HL-60 (cell line): ENCODE data around the gene SARNP.

Experiments
- DNase-seq, 2 experiments: peaks; one replicate each; pipeline ENCODE4 v3.0.0-alpha.2; 2010 to 2020; ENCODE audit warnings: low read depth in 1 of 2, low spot score in 1 of 2
- H3K27ac ChIP-seq: fragments of 250-450 bp; sonication (Bioruptor Pico); replicated peaks from 2 replicates; pipeline ENCODE4 v1.5.1; 2020; ENCODE audit warnings: mild to moderate bottlenecking, moderate library complexity
- H3K27me3 ChIP-seq: fragments of 250-450 bp; sonication (Bioruptor Pico); 2 replicates; pipeline ENCODE4 v1.5.1; 2021; ENCODE audit warnings: mild to moderate bottlenecking, moderate library complexity; ENCODE audit not compliant: insufficient read depth, poor library complexity, severe bottlenecking
- H3K4me3 ChIP-seq: replicated peaks from 2 replicates; pipeline ENCODE4 v1.5.1; 2011; ENCODE audit warnings: mild to moderate bottlenecking, control low read depth, low read length; ENCODE audit not compliant: insufficient read depth
- CTCF ChIP-seq: IDR thresholded peaks from one replicate; pipeline ENCODE4 v1.5.1; 2011; ENCODE audit warnings: low read length, control low read depth, inconsistent platforms; ENCODE audit not compliant: insufficient read depth
- GABPA ChIP-seq: IDR thresholded peaks from 2 replicates; pipeline ENCODE4 v1.6.1; 2012; ENCODE audit warnings: low read depth
- POLR2AphosphoS5 ChIP-seq: IDR thresholded peaks from 2 replicates; pipeline ENCODE4 v1.6.1; 2012; ENCODE audit warnings: low read depth
- REST ChIP-seq: IDR thresholded peaks from 2 replicates; pipeline ENCODE4 v1.6.1; 2012; ENCODE audit warnings: low read depth; ENCODE audit not compliant: insufficient replicate concordance
- SPI1 ChIP-seq: IDR thresholded peaks from 2 replicates; pipeline ENCODE4 v1.6.1; 2012; ENCODE audit warnings: low read depth, mild to moderate bottlenecking, borderline replicate concordance

The SARNP gene

GRCh38 chr12:55795950-55796349 lies 21.6 kb downstream of the SARNP start:
- no peak for TF ChIP-seq CTCF
- TF ChIP-seq GABPA = no peak
- TF ChIP-seq POLR2AphosphoS5 = no peak
- H3K4me3 ChIP-seq = no peak overlapping the region
- DNase-seq = no peak
- H3K27ac ChIP-seq = no peak overlapping the region
- H3K27me3 ChIP-seq = no peaks in the 10 kb centered on the region

- no peak for DNase-seq
- no peak overlapping the region for H3K4me3 ChIP-seq
- H3K27me3 ChIP-seq = no peaks in the 10 kb centered on the region
- H3K27ac ChIP-seq = no peak overlapping the region
- TF ChIP-seq GABPA (no peak), POLR2AphosphoS5 (no peak), CTCF (no peak)
These were observed 27.6 kb downstream of the SARNP start for GRCh38 chr12:55789893-55790292.

- H3K27me3 ChIP-seq = no peaks in the 10 kb centered on the region
- no peak for TF ChIP-seq GABPA
- no peak for TF ChIP-seq SPI1
- TF ChIP-seq CTCF = no peak
- TF ChIP-seq REST = no peak
- no peak for TF ChIP-seq POLR2AphosphoS5
These were observed 28.4 kb downstream of the SARNP start for GRCh38 chr12:55789171-55789570.

GRCh38 chr12:55788546-55788945 lies 29.0 kb downstream of the SARNP start:
- no peaks in the 10 kb centered on the region for H3K27me3 ChIP-seq
- H3K4me3 ChIP-seq = no peak overlapping the region
- DNase-seq = no peak
- TF ChIP-seq POLR2AphosphoS5 = no peak
- TF ChIP-seq SPI1 = no peak
- TF ChIP-seq GABPA = no peak
- TF ChIP-seq REST = no peak
- no peak for TF ChIP-seq CTCF
- no peak overlapping the region for H3K27ac ChIP-seq

More at GRCh38 chr12:55789171-55789570, 28.4 kb downstream of the SARNP start:
- Histone ChIP-seq H3K4me3 (no peak overlapping the region), H3K27ac (no peak overlapping the region)
- DNase-seq = no peak
